Naive thymus-derived CD8-positive, alpha-beta T cell (primary cell): Measurements from ENCODE around the gene VDAC1. TPM values are rescaled to one million over a fixed set of nuclear protein-coding genes. Genes with fewer than 3 reads are reported as not detected.
"Not testable (repeated sequence)": the region's sequence is repeated elsewhere in the genome, so short reads cannot be mapped to it uniquely, and the experiment has no call there.

Source experiments
- ATAC-seq, 2 donors: fragments of 150-1000 bp; cut with Tn5 transposase in 1 of 2; sonication (Bioruptor Pico), chemical (Tn5 transposase) in 1 of 2; 1 replicate in 1 of 2; 2 replicates in 1 of 2; pipeline ENCODE4 v1.10.0; 2021; ENCODE audit warnings: mild to moderate bottlenecking in 2 of 2, moderate library complexity in 2 of 2
- POLR2A ChIA-PET: fragments of 350-600 bp; sonication (Branson Sonifier 250); formaldehyde crosslinking; loops from one replicate; lab custom pipeline; 2021; ENCODE audit warnings: antibody characterized with exemption; lab: Charles Lee
- DNase-seq, 10 donors: peaks; one replicate each; pipeline versions ENCODE4 v3.0.0 to v3.0.0-alpha.2; 2020 to 2022
- H3K27ac Mint-ChIP-seq, 10 donors: one replicate each; pipeline ENCODE4 v1.8.0; 2020 to 2022; ENCODE audit warnings: mild to moderate bottlenecking in 10 of 10, mixed read lengths in 10 of 10, moderate library complexity in 4 of 10, inconsistent platforms in 1 of 10
- H3K27me3 Mint-ChIP-seq, 5 donors: one replicate each; pipeline ENCODE4 v1.8.0; 2021 to 2022; ENCODE audit warnings: mixed read lengths in 5 of 5
- H3K36me3 Mint-ChIP-seq, 3 donors: one replicate each; pipeline ENCODE4 v1.8.0; 2020 to 2022; ENCODE audit warnings: mixed read lengths in 3 of 3, mild to moderate bottlenecking in 2 of 3, inconsistent platforms in 1 of 3
- H3K4me1 Mint-ChIP-seq, 4 donors: one replicate each; pipeline ENCODE4 v1.8.0; 2021 to 2022; ENCODE audit warnings: mixed read lengths in 4 of 4
- H3K4me3 Mint-ChIP-seq, 10 donors: one replicate each; pipeline ENCODE4 v1.8.0; 2020 to 2022; ENCODE audit warnings: mild to moderate bottlenecking in 10 of 10, mixed read lengths in 10 of 10, moderate library complexity in 6 of 10, inconsistent platforms in 1 of 10
- H3K9me3 Mint-ChIP-seq, 9 donors: one replicate each; pipeline ENCODE4 v1.8.0; 2020 to 2022; ENCODE audit warnings: mixed read lengths in 9 of 9, mild to moderate bottlenecking in 3 of 9, inconsistent platforms in 1 of 9, moderate library complexity in 1 of 9
- polyA plus RNA-seq, 3 donors: library from polyadenylated mRNA; unstranded; fragments of 300-500 nt; fragmentation: Illumina TruSeq; gene quantifications; one replicate each; pipeline ENCODE4 v1.2.3, GENCODE V29; 2021
- total RNA-seq, 8 experiments: library from RNA in 2 of 8; stranded (reverse) in 2 of 8; gene quantifications; one replicate each; pipeline ENCODE4 v1.2.3 and lab custom pipeline; 2021 to 2026

Gene VDAC1
- total and polyA plus RNA-seq, 5 experiments from 2014 or later: 42.6 to 72.9 (median 64.4) TPM

DNA sequence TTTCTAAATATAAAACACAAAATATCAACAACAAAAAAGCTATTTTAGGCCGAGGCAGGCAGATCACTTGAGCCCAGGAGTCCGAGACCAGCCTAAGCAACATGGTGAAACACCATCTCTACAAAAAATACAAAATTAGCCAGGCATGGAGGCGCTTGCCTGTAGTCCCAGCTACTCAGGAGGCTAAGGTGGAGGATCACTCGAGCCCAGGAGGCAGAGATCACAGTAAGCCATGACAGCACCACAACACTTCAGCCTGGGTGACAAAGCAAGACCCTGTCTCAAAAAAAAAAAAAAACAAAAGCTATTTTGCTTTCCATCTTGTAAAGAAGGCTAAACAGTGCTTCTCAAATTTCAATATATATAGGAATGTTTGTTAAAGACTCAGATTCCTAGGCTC lies 47.7 kb downstream of the VDAC1 start:
- no peaks in the 10 kb centered on the region for H3K9me3 Mint-ChIP-seq
- DNase-seq (no peak), ATAC-seq (no peak)
- POLR2A ChIA-PET: no interaction called here
- H3K4me3 Mint-ChIP-seq: no peak overlapping the region
- peaks cover 4 to 29% (median 14%) of the 10 kb centered on the region in 4 donors for H3K4me1 Mint-ChIP-seq
- peak overlapping the region in 5 of 10 donors; percentile 17 to 85 (median 30) for H3K27ac Mint-ChIP-seq
- no peaks in the 10 kb centered on the region for H3K27me3 Mint-ChIP-seq
- peaks cover 0 to 60% (median 2%) of the 10 kb centered on the region in 3 donors for H3K36me3 Mint-ChIP-seq

DNA sequence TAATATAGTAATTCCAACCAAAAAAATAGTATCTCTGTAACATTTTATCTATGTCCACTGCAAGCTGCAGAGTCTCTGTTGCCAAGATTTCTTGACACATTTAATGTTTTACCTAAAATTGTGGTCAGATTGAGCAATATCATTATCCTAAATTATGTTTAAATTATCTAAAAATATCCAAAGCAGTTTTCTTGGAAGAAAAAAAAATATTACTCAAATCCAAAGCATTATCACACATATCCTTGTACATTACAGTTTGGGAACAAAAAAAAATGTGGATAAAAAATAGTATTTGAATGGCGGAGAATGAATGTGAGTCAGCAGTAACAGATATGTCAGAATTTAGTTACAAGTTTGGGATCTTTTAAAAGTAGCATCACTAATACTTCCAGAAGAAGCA lies 48.6 kb downstream of the VDAC1 start:
- Mint-ChIP-seq H3K36me3 (peaks cover 0 to 58% (median 2%) of the 10 kb centered on the region in 3 donors), H3K4me1 (peaks cover 4 to 29% (median 14%) of the 10 kb centered on the region in 4 donors)
- H3K27me3 Mint-ChIP-seq, DNase-seq, POLR2A ChIA-PET, H3K27ac Mint-ChIP-seq, H3K4me3 Mint-ChIP-seq, H3K9me3 Mint-ChIP-seq, ATAC-seq: not testable (repeated sequence)

- Mint-ChIP-seq H3K27ac (no peak overlapping the region), H3K36me3 (peaks cover 0 to 43% (median 2%) of the 10 kb centered on the region in 3 donors), H3K27me3 (no peaks in the 10 kb centered on the region), H3K4me3 (no peak overlapping the region), H3K4me1 (peaks cover 0 to 11% (median 4%) of the 10 kb centered on the region in 4 donors), H3K9me3 (no peaks in the 10 kb centered on the region)
- POLR2A ChIA-PET: no interaction called here
- no peak for DNase-seq
- ATAC-seq: no peak
Measured at GRCh38 chr5:133953568-133954145, 51.1 kb downstream of the VDAC1 start.

GRCh38 chr5:133952729-133953567 lies 51.8 kb downstream of the VDAC1 start:
- no peaks in the 10 kb centered on the region for H3K27me3 Mint-ChIP-seq
- DNase-seq: no peak
- H3K36me3 Mint-ChIP-seq: peaks cover 0 to 37% (median 2%) of the 10 kb centered on the region in 3 donors
- peak overlapping the region in 1 of 10 donors; percentile 76 for H3K27ac Mint-ChIP-seq
- ATAC-seq: no peak
- POLR2A ChIA-PET: no interaction called here
- no peaks in the 10 kb centered on the region for H3K9me3 Mint-ChIP-seq
- no peak overlapping the region for H3K4me3 Mint-ChIP-seq
- peaks cover 0 to 11% (median 4%) of the 10 kb centered on the region in 4 donors for H3K4me1 Mint-ChIP-seq

- no peaks in the 10 kb centered on the region for H3K27me3 Mint-ChIP-seq
- POLR2A ChIA-PET: no interaction called here
- no peak overlapping the region for H3K27ac Mint-ChIP-seq
- H3K9me3 Mint-ChIP-seq: no peaks in the 10 kb centered on the region
- DNase-seq: no peak
- peaks cover 0 to 18% (median 2%) of the 10 kb centered on the region in 3 donors for H3K36me3 Mint-ChIP-seq
- H3K4me3 Mint-ChIP-seq: no peak overlapping the region
- H3K4me1 Mint-ChIP-seq: no peaks in the 10 kb centered on the region
- ATAC-seq: no peak
Measured at GRCh38 chr5:133950821-133951612, 53.8 kb downstream of the VDAC1 start.

DNA sequence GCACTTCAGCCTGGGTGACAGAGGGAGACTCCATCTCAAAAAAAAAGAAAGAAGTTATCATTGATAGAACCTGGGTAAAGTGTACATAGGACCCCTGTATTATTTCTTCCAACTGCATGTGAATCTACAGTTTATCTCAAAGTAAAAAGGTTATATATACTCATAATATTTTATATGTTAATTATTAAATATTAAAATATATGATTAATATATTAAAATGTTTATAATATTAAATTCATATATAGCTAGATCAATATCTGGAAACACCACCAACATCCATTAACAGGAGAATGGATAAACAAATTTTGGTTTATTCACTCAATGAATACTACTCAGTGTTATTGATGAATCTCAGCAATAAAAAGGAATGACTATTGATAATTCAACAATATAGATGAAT lies 56.1 kb downstream of the VDAC1 start:
- peaks cover 0 to 3% (median 0%) of the 10 kb centered on the region in 4 donors for H3K4me1 Mint-ChIP-seq
- DNase-seq (no peak), ATAC-seq (no peak)
- no peak overlapping the region for H3K27ac Mint-ChIP-seq
- peaks cover 0 to 2% (median 2%) of the 10 kb centered on the region in 3 donors for H3K36me3 Mint-ChIP-seq
- no peak overlapping the region for H3K4me3 Mint-ChIP-seq
- H3K27me3 Mint-ChIP-seq: no peaks in the 10 kb centered on the region
- H3K9me3 Mint-ChIP-seq: no peaks in the 10 kb centered on the region
- POLR2A ChIA-PET: interaction anchor here (0.8 kb wide), 1 partner anchor 21 kb away, joined by 5 read pairs; no protein-coding TSS in a partner anchor

DNA sequence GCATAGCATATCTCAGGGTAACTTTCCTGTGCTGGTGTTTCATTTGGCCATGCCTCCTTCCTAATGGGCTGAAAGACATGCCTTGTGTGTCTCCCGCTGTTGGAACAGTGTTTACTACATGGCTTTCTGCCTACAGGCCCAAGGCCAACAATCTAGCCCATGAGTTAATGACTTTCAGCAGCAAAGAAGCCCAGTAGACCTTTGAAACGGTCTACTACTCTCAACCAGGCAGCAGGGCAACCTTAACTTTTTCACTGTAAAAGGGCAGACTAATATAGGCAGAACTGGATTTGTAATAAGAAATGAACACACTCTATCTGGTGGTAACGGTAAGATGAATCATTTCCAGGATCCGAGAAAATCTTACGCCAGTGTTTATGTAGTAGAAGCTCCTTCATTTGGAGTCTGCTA lies 57.3 kb downstream of the VDAC1 start:
- Mint-ChIP-seq H3K27ac (no peak overlapping the region), H3K27me3 (peaks cover 0 to 4% (median 0%) of the 10 kb centered on the region in 5 donors), H3K36me3 (no peaks in the 10 kb centered on the region), H3K4me3 (no peak overlapping the region), H3K9me3 (no peaks in the 10 kb centered on the region), H3K4me1 (peaks cover 0 to 5% (median 0%) of the 10 kb centered on the region in 4 donors)
- POLR2A ChIA-PET: no interaction called here
- ATAC-seq (no peak), DNase-seq (no peak)

DNA sequence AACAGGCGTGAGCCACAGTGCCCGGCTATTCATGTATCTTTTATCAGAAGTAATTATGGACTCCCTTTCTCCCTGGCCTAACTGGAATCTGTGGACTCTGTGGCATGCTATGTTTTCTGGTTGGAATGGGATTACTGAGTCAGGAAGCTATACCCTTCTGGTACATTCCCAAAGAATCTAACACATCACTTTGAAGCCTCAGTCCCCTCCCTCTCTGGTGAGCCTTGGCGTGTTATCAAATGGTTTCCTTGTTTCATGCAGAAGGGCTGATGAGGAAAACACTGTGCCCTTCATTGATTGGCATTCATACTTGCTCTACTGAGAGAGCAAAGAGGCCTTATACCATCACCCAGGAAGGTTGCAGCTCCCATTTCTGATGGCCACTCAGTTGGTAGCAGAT lies 59.2 kb downstream of the VDAC1 start:
- ATAC-seq (no peak), DNase-seq (no peak)
- Mint-ChIP-seq H3K4me3 (no peak overlapping the region), H3K27me3 (peaks cover 0 to 6% (median 4%) of the 10 kb centered on the region in 5 donors), H3K36me3 (no peaks in the 10 kb centered on the region), H3K9me3 (no peaks in the 10 kb centered on the region), H3K4me1 (peaks cover 0 to 7% (median 0%) of the 10 kb centered on the region in 4 donors), H3K27ac (no peak overlapping the region)
- POLR2A ChIA-PET: interaction anchor here (0.6 kb wide), 1 partner anchor 109 kb away, joined by 3 read pairs; no protein-coding TSS in a partner anchor

- DNase-seq: peak in 3 of 10 donors; percentile 15 to 19 (median 17)
- ATAC-seq: no peak
- Mint-ChIP-seq H3K4me3 (no peak overlapping the region), H3K4me1 (peaks cover 0 to 10% (median 0%) of the 10 kb centered on the region in 4 donors), H3K36me3 (no peaks in the 10 kb centered on the region), H3K9me3 (no peaks in the 10 kb centered on the region), H3K27ac (peak overlapping the region in 1 of 10 donors; percentile 42), H3K27me3 (peaks cover 0 to 6% (median 4%) of the 10 kb centered on the region in 5 donors)
- POLR2A ChIA-PET: no interaction called here
Measured at GRCh38 chr5:133944263-133945185, 60.3 kb downstream of the VDAC1 start.

DNA sequence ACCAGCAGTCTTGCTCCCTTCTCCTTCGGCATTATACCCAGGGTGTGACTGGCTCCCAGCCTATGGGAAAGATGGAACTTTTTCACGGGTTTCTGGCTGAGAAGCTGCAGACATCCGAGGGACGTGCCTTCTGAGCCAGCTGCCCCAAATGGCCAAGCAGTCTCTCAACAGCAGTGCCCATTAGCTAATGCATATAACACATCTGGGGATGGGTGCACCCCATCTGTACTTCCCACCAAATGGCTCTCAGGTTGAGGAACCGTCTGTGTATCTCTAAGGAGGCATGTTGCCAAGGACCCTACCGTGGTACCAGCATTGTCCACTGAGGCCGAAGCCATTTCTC lies 61.3 kb downstream of the VDAC1 start:
- H3K27ac Mint-ChIP-seq: no peak overlapping the region
- no peaks in the 10 kb centered on the region for H3K36me3 Mint-ChIP-seq
- H3K4me3 Mint-ChIP-seq: no peak overlapping the region
- ATAC-seq (no peak), DNase-seq (no peak)
- H3K4me1 Mint-ChIP-seq: peaks cover 0 to 21% (median 0%) of the 10 kb centered on the region in 4 donors
- peaks cover 0 to 6% (median 4%) of the 10 kb centered on the region in 5 donors for H3K27me3 Mint-ChIP-seq
- POLR2A ChIA-PET: no interaction called here
- no peaks in the 10 kb centered on the region for H3K9me3 Mint-ChIP-seq

DNA sequence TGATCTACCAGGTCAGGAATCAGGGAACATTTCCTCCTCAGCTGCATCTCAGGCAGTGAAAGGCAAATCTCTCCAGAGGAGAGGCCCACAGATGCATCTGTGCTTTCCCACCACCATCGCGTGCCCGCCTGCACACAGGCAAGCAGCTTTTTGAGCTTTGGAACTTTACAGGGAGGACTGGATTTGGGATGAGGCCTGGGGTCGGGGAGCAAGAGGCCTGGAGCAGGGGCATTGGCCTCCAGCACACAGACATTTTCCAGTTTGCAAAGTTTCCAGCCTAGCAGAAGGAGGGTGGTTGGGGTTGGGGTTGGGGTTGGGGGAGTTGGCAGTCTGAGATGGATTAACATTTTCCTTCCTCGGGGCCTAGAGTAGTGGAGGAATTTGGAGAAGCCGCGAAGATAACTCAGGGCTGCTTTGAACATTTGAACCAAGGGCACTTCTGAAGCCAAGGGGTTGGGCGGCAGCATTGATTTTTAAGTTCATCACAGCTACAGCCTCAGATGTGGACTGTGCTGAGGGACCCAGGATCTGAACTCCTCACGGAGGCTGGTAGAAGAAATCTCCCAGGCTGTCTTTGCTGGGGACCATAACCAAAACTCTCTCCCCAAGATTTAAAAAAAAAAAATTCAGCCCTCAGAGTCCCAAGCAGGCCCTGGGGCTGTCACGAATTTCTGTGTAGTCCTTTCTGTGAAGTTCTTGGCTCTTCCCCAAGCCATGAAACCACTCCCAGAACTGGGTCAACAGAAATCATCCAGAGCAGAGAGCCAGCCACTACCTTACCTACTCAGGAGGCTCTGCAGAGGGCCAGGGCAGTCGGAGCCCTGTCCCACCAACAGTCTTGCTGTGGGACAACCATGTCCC lies 61.9 kb downstream of the VDAC1 start:
- H3K4me3 Mint-ChIP-seq: no peak overlapping the region
- no peaks in the 10 kb centered on the region for H3K36me3 Mint-ChIP-seq
- H3K27ac Mint-ChIP-seq: peak overlapping the region in 1 of 10 donors; percentile 60
- POLR2A ChIA-PET: no interaction called here
- H3K9me3 Mint-ChIP-seq: no peaks in the 10 kb centered on the region
- peaks cover 0 to 27% (median 0%) of the 10 kb centered on the region in 4 donors for H3K4me1 Mint-ChIP-seq
- peaks cover 0 to 6% (median 4%) of the 10 kb centered on the region in 5 donors for H3K27me3 Mint-ChIP-seq
- DNase-seq (no peak), ATAC-seq (no peak)
